ENCODE data around the gene MYADML2. TPM values are rescaled to one million over a fixed set of nuclear protein-coding genes. Genes with fewer than 3 reads are reported as not detected.

The MYADML2 gene
- total RNA-seq, 2 experiments from 2014 or later, result 0.19 TPM; not detected in 1

- Histone ChIP-seq H3K4me2 (ENCODE audit: low read length) (peak overlapping the region; percentile 61), H3K9me2 (ENCODE audit: insufficient read depth, low read length) (no peaks in the 10 kb centered on the region), H2AFZ (ENCODE audit: low read length) (peak overlapping the region; percentile 71; the same call in 1 of the 2 replicates), H3K4me1 (ENCODE audit: insufficient read depth, low read length, poor library complexity, severe bottlenecking) (peaks cover 11% of the 10 kb centered on the region), H3K27ac (ENCODE audit: low read depth, low read length, poor library complexity, severe bottlenecking) (no peak overlapping the region), H3K79me2 (ENCODE audit: insufficient read depth, low read depth, low read length) (no peaks in the 10 kb centered on the region), H4K20me1 (ENCODE audit: insufficient read depth, low read length) (no peaks in the 10 kb centered on the region), H3K4me3 (ENCODE audit: low read depth, low read length, poor library complexity, severe bottlenecking) (peak overlapping the region; percentile 58), H3K9me3 (ENCODE audit: low read length) (no peaks in the 10 kb centered on the region), H3K36me3 (ENCODE audit: insufficient read depth, low read length) (no peaks in the 10 kb centered on the region)
- POLR2A ChIA-PET, result interaction anchor here (0.6 kb wide), 1 partner anchor 7 kb away, joined by 3 read pairs; no protein-coding TSS in a partner anchor
- intact Hi-C loops (cut with micrococcal nuclease; ENCODE audit: unreplicated experiment), result loop anchor here (1.0 kb wide), 2 partner anchors 63 to 196 kb away; no protein-coding TSS in a partner anchor
- no peak for TF ChIP-seq EZH2phosphoT487 (IDR thresholded peaks at IDR 0.05; ENCODE audit: borderline replicate concordance, low read depth, low read length)
- no peak for TF ChIP-seq CTCF (conservative IDR thresholded peaks at IDR 0.05; ENCODE audit: low read length)
- DNase-seq (ENCODE audit: low spot score), result no peak
- no TSS peak for BruUV-seq (replicated peaks)
- CTCF ChIA-PET (ENCODE audit: unreplicated experiment), result interaction anchor here (0.6 to 1.1 kb wide), 3 partner anchors 29 to 79 kb away, joined by 3 to 9 read pairs (median 5); partner anchors contain the start of gene DCXR
These were observed 11.8 kb upstream of the MYADML2 start for GRCh38 chr17:81958633-81959342.

- POLR2A ChIA-PET, result no interaction called here
- DNase-seq (ENCODE audit: low spot score), result no peak
- CTCF ChIA-PET (ENCODE audit: unreplicated experiment), result no interaction called here
- no peaks in the 10 kb centered on the region for H3K79me2 ChIP-seq (ENCODE audit: insufficient read depth, low read depth, low read length)
- H3K27ac ChIP-seq (ENCODE audit: low read depth, low read length, poor library complexity, severe bottlenecking), result no peak overlapping the region
- H3K4me1 ChIP-seq (ENCODE audit: insufficient read depth, low read length, poor library complexity, severe bottlenecking), result peaks cover 11% of the 10 kb centered on the region
- H2AFZ ChIP-seq (ENCODE audit: low read length), result no peak overlapping the region
- H3K36me3 ChIP-seq (ENCODE audit: insufficient read depth, low read length), result no peaks in the 10 kb centered on the region
- no TSS peak for BruUV-seq (replicated peaks)
- no peak overlapping the region for H3K4me2 ChIP-seq (ENCODE audit: low read length)
- intact Hi-C loops (cut with micrococcal nuclease; ENCODE audit: unreplicated experiment), result no loop called here
- H3K4me3 ChIP-seq (ENCODE audit: low read depth, low read length, poor library complexity, severe bottlenecking), result no peak overlapping the region
- H3K9me3 ChIP-seq (ENCODE audit: low read length), result no peaks in the 10 kb centered on the region
- no peaks in the 10 kb centered on the region for H3K9me2 ChIP-seq (ENCODE audit: insufficient read depth, low read length)
- TF ChIP-seq CTCF (conservative IDR thresholded peaks at IDR 0.05; ENCODE audit: low read length) (no peak), EZH2phosphoT487 (IDR thresholded peaks at IDR 0.05; ENCODE audit: borderline replicate concordance, low read depth, low read length) (no peak)
- H4K20me1 ChIP-seq (ENCODE audit: insufficient read depth, low read length), result no peaks in the 10 kb centered on the region
These were observed 10.8 kb upstream of the MYADML2 start for GRCh38 chr17:81957691-81958432.
